Nephron progenitor cell (in vitro differentiated cells): Measurements from ENCODE around the gene OMA1.

Experiments used
- DNase-seq: peaks from one replicate; pipeline ENCODE4 v3.0.0; 2021
- H3K27ac Mint-ChIP-seq: 2 replicates; pipeline ENCODE4 v1.8.0; 2021; ENCODE audit warnings: mild to moderate bottlenecking, moderate library complexity, mixed read lengths
- H3K27me3 Mint-ChIP-seq: 2 replicates; pipeline ENCODE4 v1.8.0; 2021; ENCODE audit warnings: mild to moderate bottlenecking, low read depth, mixed read lengths; ENCODE audit not compliant: poor library complexity
- H3K36me3 Mint-ChIP-seq: 2 replicates; pipeline ENCODE4 v1.8.0; 2021; ENCODE audit warnings: low read depth, mixed read lengths
- H3K4me1 Mint-ChIP-seq: 2 replicates; pipeline ENCODE4 v1.8.0; 2021; ENCODE audit warnings: mixed read lengths
- H3K4me3 Mint-ChIP-seq: 2 replicates; pipeline ENCODE4 v1.8.0; 2021; ENCODE audit warnings: mild to moderate bottlenecking, moderate library complexity, mixed read lengths
- H3K9me3 Mint-ChIP-seq: 2 replicates; pipeline ENCODE4 v1.8.0; 2021; ENCODE audit warnings: mild to moderate bottlenecking, moderate library complexity, mixed read lengths
- CTCF ChIP-seq: fragments of 200-600 bp; sonication (generic); IDR thresholded peaks from 2 replicates; pipeline ENCODE4 v1.5.0; 2021; ENCODE audit warnings: antibody characterized with exemption

The OMA1 gene

GRCh38 chr1:58451560-58452191 is 94.8 kb downstream of the OMA1 start:
- Mint-ChIP-seq H3K4me1 (peaks cover 30% of the 10 kb centered on the region), H3K4me3 (no peak overlapping the region), H3K27me3 (peaks cover 7% of the 10 kb centered on the region), H3K9me3 (no peaks in the 10 kb centered on the region), H3K27ac (no peak overlapping the region), H3K36me3 (no peaks in the 10 kb centered on the region)
- no peak for TF ChIP-seq CTCF
- DNase-seq, result no peak

- Mint-ChIP-seq H3K27ac (no peak overlapping the region), H3K4me1 (peaks cover 34% of the 10 kb centered on the region), H3K9me3 (no peaks in the 10 kb centered on the region), H3K36me3 (no peaks in the 10 kb centered on the region), H3K4me3 (no peak overlapping the region), H3K27me3 (no peaks in the 10 kb centered on the region)
- DNase-seq, result no peak
- no peak for TF ChIP-seq CTCF
These were observed 98.6 kb downstream of the OMA1 start for GRCh38 chr1:58447886-58448285.

- TF ChIP-seq CTCF, result no peak
- Mint-ChIP-seq H3K4me3 (no peak overlapping the region), H3K4me1 (peaks cover 39% of the 10 kb centered on the region), H3K27me3 (no peaks in the 10 kb centered on the region), H3K36me3 (no peaks in the 10 kb centered on the region), H3K27ac (no peak overlapping the region), H3K9me3 (no peaks in the 10 kb centered on the region)
- no peak for DNase-seq
These were observed 99.5 kb downstream of the OMA1 start for GRCh38 chr1:58447042-58447441.

GRCh38 chr1:58446368-58446767 is 100.2 kb downstream of the OMA1 start:
- Mint-ChIP-seq H3K36me3 (no peaks in the 10 kb centered on the region), H3K4me3 (no peak overlapping the region), H3K4me1 (peaks cover 46% of the 10 kb centered on the region), H3K27me3 (no peaks in the 10 kb centered on the region), H3K27ac (peak overlapping the region; percentile 52), H3K9me3 (no peaks in the 10 kb centered on the region)
- DNase-seq, result no peak
- TF ChIP-seq CTCF, result no peak

GRCh38 chr1:58443986-58444868 is 102.3 kb downstream of the OMA1 start:
- no peak for TF ChIP-seq CTCF
- H3K4me1 Mint-ChIP-seq, result peaks cover 53% of the 10 kb centered on the region

More at GRCh38 chr1:58443986-58444868, 102.3 kb downstream of the OMA1 start:
- no peak for DNase-seq
- H3K4me3 Mint-ChIP-seq, result no peak overlapping the region
- H3K27ac Mint-ChIP-seq, result no peak overlapping the region
- H3K27me3 Mint-ChIP-seq, result no peaks in the 10 kb centered on the region
- H3K9me3 Mint-ChIP-seq, result no peaks in the 10 kb centered on the region
- no peaks in the 10 kb centered on the region for H3K36me3 Mint-ChIP-seq
